ENCODE results near the gene PDHX.
"Not testable (repeated sequence)": the region's sequence is repeated elsewhere in the genome, so short reads cannot be mapped to it uniquely, and the experiment has no call there.

The PDHX gene

DNA sequence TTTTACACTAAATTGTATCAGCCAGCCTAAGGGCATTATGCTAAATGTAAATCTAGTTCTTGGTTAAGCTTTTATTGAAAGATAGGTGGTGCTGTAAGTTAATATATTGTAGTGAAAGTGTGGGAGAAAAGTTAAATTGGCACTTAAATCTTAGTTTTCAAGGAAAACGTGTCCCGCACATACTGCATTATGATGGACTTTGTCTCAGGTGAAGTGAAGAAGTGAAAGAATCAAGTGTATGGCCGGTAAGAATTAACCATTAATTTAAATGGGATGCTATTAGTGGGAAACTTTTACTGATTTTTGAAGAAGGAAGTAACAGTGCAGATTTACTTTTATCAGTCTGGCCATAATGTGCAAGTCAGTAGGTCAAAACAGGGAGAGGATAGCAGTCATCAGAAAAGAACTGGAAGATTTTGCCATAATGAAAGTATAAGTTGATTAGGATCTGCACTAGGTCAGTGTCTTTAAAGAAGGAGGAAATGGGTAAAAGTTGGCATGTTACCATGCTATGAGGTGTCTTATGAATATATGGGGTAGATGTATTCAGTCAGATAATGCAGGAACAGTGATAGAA is 81.6 kb downstream of the PDHX start:
- peak in 1 of 2 donors; percentile 54 for DNase-seq

GRCh38 chr11:34999453-34999852 is 83.0 kb downstream of the PDHX start:
- no peak for DNase-seq

- no peak for DNase-seq
Measured at GRCh38 chr11:35003186-35003585, 86.8 kb downstream of the PDHX start.

DNA sequence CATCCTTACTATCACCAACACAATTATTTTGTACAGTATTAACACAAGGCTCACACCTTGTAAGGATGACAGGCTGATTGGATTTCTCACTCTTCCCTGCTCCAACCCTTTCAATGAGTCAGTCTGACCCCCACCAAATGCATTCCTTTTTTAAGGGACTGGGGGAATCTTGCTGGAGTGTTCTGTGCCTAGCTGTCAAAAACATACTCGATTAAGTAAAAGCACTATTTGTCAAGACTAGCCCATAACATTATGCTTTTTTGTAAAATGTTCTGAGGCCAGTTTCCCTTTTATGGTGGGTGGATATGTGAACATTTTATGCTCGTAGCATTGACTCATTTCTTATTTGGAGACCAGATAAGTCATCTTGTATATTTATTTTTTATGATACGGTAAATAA is 87.2 kb downstream of the PDHX start:
- DNase-seq = no peak

DNA sequence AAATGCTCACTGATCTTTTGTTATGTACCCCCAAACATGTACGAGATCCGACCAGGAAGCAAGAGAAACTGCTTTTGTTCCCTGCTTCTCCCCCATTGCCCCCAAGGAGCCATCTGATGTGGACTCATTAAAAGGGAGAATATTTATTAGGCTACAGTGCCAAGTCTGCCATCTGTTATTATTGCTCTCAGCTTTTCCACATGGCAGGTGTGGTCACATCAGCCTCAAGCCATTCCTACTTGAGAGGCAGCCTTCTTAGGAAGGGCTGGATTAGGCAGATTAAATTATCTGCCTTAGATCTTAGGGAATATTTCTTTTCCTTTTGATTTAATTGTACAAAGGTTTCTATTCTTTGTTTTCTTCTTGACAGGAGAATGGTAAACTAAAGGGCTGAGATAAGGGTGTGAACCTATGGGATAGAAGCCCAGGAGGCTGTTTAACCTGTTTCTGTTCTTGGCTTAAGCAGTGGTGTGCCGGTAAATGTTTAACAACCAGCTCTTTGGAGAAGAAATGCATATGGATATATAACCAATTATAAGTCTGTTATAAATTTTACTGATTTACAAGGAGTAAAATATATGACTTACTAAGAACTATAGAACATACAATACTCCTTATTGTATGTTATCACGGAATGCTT is 88.8 kb downstream of the PDHX start:
- no peak for DNase-seq

DNA sequence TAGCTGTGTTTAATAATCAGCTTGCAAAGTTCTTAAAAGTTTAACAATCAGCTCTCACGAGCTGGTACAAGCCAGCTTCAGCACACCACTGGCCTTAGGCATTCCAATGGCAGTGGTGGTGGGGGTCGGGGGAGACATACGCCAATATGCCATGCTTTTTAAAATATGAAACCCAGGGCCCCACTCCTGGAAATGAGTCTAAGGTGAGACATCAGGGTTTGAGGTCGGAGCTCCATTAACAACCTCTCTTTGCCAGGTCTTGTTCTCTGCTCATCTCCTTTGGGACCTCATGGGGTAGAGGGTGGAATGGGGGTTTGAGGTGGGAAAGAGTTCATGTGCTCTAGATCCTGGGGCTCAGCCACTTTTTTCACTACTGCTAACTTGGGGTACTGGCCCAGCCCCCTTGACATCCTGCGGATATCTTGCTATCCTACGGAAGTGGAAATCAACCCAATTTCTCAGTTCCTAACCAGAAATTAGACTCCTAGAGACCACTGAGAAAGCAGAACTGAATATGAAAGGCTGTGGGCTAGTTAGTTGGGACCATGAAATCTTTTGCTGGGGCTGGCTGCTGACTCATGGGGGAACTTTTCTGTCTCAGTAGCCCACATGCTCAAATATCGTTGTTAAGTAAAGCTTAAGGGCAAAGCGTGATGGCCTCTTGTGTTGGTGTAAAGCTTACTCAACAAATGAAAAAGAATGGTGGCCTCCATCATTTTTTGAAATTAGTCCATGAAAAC is 90.1 kb downstream of the PDHX start:
- peak in 1 of 2 donors; percentile 89 for DNase-seq

GRCh38 chr11:35007277-35007676 is 90.9 kb downstream of the PDHX start:
- no peak for DNase-seq

- DNase-seq = no peak
Measured at GRCh38 chr11:35009191-35009943, 92.9 kb downstream of the PDHX start.

DNA sequence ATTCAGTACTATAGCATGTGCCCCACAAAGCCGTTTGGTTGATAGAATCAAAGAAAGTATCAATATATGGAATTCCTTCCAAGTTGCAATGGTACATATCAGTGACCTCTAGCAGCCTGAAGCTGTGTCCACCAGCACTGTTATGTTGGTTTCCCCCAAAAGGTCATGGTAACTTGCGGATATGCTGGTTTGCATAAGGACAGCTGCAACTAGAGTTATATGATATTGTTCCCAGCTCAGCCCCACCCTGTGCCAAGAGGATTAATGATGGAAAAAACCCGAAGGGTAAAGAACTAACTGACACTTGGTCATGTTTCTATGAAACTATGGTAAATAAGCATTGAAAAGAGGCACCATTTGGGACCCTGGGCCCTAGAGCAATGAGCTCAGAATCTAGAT is 93.5 kb downstream of the PDHX start:
- DNase-seq = no peak

GRCh38 chr11:35010654-35011053 is 94.2 kb downstream of the PDHX start:
- no peak for DNase-seq

- DNase-seq = no peak
Measured at GRCh38 chr11:35011389-35011788, 95.0 kb downstream of the PDHX start.

DNA sequence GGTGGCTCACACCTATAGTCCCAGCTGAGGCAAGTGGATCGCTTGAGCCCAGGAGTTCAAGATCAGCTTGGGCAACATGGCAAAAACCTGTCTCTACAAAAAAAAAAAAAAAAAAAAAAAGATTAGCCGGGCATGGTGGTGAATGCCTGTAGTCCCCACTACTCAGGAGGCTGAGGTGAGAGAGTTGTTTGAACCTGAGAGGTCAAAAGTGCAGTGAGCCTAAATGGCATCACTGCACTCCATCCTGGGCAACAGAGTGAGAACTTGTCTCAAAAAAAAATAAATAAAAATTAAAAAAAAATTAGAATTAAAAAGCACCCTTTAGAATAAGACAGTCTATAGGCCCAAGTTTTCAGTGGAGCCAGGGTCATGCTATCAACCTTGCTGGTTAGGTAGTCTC is 95.5 kb downstream of the PDHX start:
- DNase-seq = no peak

DNA sequence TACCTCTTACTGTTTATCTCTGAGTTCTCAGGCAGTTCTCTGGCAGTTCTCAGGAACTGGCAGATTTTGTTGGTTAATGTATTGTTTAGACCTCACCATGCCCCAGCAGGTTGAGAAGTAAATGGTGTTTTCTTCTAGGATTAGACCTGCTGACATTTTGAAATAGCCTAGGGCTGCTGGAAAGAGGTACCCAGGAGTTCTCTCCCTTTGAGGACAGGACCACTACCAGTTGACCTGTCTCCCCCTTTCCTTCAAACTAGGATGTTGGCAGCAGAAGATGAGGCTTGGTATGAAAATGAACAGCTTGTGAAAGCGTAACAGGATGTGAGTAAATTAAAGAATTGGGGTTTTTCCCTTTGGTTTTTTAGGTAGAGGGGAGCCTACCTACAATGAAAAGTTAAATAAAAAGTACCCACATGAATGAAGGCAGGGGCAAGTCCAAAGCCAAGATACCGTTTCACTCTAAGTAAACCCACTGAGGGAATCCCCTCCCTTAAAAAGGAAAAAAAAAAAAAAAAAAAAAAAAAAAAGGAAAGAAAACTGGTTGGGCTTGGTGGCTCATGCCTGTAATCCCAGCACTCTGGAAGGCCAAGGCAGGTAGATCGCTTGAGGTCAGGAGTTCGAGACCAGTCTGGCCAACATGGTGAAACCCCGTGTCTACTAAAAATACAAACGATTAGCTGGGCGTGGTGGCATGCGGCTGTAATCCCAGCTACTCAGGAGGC is 96.2 kb downstream of the PDHX start:
- DNase-seq = no peak

GRCh38 chr11:35013514-35014233 is 97.3 kb downstream of the PDHX start:
- no peak for DNase-seq

GRCh38 chr11:35014346-35014745 is 97.9 kb downstream of the PDHX start:
- DNase-seq = no peak

DNA sequence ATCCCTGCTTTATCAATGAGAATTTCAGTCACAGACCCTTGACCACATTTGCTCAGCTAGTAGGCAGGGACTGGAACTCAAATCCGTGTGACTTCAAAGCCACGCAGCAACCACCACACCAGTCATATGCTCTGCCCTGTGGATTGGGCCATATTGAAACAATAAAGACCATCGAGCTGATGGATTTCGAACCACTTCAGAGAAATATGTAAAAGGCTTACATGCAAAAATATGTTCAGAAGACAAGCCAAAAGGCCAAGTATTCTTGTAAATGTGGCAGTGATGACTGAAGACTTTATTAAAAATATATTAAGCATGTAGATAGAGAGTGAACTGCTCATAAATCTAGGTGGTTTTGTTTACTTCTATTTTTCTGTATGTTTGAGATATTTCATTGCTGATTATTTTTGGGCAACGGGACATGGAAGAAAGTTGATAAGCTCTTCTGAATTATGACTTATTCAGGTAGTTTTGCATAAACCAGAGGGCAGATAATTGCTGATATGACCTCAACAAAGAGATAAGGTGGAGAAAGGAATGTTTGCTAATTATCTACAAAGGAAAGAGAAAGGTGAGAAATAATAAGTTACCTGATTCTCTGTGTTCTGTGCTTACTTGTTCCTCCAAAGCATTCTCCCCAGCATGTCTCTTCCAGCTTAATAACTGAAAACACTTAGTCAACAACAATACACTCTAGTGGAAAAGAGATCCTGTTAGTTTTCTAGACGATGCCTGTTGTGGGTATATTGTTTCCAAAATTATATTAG is 99.4 kb downstream of the PDHX start:
- DNase-seq = no peak

DNA sequence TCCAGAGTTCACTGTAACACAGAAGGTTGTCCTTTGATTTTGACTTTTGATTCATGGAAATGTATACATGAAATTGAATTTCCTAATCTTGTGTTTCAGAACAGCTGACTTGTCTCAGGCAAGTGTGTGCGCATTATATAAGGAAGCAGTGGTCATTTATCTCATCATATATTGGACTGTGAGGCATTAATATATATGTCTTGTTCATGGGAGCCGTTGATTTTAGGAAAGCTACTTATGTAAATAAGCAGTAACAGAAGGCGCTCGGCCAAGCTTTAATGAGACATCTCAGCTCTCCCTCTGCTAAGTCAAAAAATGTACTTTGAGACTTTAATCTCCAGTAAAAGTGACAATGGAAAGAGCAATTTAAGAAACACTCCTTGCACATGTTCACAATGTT is 100.5 kb downstream of the PDHX start:
- no peak for DNase-seq

DNA sequence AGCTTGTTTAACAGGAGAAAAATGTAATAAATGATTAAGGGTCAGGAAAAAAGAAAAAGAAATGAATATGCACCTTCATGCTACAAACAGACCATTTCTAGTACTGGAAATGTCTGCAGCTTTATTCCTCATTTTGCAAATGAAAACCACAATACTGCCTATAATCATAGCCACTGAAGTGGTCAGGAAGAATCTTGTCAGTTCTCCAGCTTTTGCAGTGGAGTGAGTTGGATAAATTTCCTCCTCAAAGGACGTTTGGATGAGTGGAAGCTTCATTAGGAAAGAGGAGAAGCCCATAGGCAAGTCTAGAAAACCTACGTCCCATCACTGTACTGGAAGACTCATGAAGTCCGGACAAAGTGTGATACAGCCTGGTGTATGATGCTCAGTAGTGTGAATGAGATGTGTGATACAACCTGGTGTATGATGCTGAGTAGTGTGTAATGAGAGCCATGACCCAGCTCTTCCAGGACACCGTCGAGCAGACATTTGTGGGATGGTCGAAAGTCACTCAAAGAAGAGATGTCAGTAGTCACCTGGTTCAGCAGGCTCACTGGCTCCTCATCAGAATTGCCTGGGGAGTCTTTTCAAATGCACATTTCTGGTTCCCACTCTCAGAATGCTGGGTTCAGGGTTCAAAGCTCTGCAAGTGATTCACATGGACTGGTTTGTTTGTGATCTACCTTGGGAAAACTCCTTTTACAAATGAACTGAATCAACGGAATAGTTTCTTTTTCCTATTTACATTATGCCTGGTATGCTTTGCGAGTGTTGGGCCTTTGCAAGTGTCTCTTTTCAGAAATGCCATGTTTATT is 101.3 kb downstream of the PDHX start:
- DNase-seq = no peak

GRCh38 chr11:35021589-35021988 is 105.2 kb downstream of the PDHX start:
- no peak for DNase-seq

GRCh38 chr11:35023940-35024339 is 107.5 kb downstream of the PDHX start:
- not testable (repeated sequence) for DNase-seq

DNA sequence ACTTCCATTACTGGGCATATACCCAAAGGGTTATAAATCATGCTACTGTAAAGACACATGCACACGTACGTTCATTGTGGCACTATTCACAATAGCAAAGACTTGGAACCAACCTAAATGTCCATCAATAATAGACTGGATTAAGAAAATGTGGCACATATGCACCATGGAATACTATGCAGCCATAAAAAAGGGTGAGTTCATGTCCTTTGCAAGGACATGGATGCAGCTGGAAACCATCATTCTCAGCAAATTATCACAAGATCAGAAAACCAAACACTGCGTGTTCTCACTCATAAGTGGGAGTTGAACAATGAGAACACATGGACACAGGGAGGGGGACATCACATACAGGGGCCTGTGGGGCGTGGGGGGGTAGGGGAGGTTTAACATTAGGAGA is 111.6 kb downstream of the PDHX start:
- not testable (repeated sequence) for DNase-seq

All from bone marrow (tissue), 2 donors.